GM21619 (cell line): ENCODE results near the gene LTBP4.
"Not testable (repeated sequence)": the region's sequence is repeated elsewhere in the genome, so short reads cannot be mapped to it uniquely, and the experiment has no call there.

Source experiments
- ATAC-seq: cut with Tn5 transposase; IDR thresholded peaks from one replicate; pipeline ENCODE4 v1.9.1; 2021; ENCODE audit not compliant: unreplicated experiment

The LTBP4 gene, protein sequence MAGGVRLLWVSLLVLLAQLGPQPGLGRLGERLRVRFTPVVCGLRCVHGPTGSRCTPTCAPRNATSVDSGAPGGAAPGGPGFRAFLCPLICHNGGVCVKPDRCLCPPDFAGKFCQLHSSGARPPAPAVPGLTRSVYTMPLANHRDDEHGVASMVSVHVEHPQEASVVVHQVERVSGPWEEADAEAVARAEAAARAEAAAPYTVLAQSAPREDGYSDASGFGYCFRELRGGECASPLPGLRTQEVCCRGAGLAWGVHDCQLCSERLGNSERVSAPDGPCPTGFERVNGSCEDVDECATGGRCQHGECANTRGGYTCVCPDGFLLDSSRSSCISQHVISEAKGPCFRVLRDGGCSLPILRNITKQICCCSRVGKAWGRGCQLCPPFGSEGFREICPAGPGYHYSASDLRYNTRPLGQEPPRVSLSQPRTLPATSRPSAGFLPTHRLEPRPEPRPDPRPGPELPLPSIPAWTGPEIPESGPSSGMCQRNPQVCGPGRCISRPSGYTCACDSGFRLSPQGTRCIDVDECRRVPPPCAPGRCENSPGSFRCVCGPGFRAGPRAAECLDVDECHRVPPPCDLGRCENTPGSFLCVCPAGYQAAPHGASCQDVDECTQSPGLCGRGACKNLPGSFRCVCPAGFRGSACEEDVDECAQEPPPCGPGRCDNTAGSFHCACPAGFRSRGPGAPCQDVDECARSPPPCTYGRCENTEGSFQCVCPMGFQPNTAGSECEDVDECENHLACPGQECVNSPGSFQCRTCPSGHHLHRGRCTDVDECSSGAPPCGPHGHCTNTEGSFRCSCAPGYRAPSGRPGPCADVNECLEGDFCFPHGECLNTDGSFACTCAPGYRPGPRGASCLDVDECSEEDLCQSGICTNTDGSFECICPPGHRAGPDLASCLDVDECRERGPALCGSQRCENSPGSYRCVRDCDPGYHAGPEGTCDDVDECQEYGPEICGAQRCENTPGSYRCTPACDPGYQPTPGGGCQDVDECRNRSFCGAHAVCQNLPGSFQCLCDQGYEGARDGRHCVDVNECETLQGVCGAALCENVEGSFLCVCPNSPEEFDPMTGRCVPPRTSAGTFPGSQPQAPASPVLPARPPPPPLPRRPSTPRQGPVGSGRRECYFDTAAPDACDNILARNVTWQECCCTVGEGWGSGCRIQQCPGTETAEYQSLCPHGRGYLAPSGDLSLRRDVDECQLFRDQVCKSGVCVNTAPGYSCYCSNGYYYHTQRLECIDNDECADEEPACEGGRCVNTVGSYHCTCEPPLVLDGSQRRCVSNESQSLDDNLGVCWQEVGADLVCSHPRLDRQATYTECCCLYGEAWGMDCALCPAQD (N-terminal part only)

DNA sequence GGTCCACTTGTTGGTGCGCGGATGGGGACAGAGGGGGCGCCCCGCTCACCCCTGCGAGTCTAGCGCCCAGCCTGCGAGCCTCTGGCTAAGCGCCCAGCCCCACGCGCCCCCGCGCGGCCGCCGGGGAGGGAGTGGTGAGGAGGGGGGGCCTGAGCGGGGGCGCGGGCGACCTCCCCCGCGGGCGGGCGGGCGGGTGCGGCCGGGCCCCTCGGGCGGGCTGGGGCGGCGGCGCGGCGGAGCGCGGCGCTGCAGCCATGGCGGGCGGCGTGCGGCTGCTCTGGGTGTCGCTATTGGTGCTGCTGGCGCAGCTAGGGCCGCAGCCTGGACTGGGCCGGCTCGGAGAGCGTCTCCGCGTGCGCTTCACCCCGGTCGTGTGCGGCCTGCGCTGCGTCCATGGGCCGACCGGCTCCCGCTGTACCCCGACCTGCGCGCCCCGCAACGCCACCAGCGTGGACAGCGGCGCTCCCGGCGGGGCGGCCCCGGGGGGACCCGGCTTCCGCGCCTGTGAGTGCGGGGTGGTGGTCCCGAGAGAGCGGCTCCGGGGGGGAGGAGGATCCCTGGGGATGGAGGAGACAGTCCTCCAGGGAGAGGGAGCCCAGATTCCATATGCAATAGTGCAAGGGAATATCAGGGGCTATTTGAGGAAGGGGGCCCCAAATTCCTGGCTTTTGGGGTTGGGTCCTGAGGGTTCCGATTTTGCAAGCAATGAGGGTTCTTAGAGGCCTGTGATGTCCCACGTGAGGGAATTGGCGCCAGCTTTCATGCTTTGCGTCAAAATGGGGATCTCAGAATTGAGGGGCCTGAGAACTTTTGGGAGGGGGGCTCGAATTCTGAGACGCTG, at the start of gene LTBP4:
Gene LTBP4 (plus strand): TSS at position 236 of the 841 bp plus-strand sequence. CDS start 19 bp downstream, at position 255.
- ATAC-seq: no peak

DNA sequence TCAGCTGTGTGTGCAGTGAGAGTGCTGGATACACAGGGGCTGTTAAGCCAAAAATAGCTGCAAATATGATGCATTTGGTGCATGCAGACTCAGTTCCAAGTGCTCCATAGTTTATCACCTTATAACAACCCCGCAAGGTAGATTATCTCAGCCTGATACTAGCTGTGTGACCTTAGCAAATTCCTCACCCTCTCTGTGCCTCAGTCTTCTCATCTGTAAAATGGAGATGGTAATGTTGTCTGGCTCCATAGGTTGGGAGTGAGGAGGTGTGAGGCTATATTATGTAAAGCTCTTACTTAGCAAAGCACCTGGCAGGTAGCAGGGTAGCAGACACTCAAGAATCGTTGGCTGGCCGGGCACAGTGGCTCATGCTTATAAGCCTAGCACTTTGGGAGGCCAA, 48.3 kb upstream of the LTBP4 start:
- ATAC-seq: no peak

DNA sequence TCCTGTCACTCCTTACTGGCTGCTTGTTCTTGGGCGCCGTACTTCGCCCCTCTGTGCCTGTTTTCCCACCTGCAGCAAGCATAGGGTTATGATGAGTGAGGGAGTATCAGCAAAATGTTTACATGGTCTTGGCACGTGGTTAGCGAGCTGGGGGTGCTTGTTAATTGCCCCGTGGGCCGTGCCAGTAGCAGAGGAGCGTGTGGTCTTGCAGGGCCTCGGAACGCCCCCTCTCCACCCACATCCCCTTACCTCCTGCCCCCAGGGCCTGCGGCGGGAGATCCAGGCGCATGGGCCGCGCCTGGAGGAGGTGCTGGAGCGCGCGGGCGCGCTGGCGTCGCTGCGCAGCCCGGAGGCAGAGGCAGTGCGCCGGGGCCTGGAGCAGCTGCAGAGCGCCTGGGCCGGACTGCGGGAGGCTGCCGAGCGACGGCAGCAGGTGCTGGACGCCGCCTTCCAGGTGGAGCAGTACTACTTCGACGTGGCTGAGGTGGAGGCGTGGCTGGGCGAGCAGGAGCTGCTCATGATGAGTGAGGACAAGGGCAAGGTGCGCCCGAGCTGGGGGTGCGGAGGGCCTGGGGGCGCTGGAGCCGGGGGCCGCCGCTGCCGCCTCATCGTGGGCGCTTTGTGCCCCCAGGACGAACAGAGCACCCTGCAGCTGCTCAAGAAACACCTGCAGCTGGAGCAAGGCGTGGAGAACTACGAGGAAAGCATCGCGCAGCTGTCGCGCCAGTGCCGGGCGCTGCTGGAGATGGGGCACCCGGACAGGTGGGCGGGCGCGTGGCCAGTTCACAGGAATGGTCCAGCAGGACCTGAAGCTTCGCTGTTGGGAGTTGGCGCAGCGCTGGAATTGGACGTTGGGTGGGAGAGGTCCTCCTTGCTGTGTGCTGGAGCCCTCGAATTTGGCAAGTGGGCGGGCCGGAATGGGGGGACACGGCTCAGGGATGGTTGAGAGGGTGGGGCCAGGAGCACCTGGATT, 47.0 kb upstream of the LTBP4 start:
- ATAC-seq: no peak

DNA sequence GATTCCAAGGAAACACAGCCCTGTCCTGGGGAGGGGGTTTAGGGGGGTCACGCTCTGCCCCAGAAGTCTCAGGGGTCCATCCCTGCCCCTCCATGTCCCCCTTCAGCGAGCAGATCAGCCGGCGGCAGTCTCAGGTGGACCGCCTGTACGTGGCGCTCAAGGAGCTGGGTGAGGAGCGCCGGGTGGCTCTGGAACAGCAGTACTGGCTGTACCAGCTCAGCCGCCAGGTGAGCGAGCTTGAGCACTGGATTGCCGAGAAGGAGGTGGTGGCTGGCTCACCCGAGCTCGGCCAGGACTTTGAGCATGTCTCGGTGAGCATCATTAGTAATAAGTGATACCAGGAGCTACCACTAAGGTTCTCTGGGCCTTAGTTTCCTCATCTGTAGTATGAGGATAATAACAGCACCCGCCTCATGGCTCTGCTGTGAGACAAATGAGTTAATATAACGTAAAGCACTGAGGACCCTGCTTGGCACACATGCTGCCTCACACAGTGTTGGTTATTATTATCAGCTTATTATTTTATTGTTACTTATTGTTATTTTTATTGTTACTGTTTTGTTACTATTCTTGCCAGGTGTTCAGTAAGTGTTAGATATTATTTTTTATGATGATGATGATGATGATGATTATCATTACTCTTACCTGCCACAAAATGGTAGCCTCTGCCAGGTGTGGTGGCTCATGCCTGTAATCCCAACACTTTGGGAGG, 45.0 kb upstream of the LTBP4 start:
- ATAC-seq: no peak

DNA sequence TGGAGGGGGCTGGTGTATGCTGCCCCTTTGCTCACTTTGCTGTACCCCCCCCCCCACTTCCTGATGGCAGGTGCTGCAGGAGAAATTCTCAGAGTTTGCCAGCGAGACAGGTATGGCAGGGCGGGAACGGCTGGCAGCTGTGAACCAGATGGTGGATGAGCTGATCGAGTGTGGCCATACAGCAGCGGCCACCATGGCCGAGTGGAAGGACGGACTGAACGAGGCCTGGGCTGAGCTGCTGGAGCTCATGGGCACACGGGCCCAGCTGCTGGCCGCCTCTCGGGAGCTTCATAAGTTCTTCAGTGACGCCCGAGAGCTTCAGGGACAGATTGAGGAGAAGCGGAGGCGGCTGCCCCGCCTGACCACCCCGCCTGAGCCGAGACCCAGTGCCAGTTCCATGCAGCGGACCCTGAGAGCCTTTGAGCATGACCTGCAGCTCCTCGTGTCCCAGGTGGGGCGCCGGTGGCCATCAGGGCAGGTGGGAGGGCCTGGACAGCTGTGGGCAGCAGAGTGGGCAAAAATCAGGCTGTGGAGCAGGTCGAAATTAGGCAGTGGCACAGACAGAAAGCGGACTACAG, 44.1 kb upstream of the LTBP4 start:
- no peak for ATAC-seq

DNA sequence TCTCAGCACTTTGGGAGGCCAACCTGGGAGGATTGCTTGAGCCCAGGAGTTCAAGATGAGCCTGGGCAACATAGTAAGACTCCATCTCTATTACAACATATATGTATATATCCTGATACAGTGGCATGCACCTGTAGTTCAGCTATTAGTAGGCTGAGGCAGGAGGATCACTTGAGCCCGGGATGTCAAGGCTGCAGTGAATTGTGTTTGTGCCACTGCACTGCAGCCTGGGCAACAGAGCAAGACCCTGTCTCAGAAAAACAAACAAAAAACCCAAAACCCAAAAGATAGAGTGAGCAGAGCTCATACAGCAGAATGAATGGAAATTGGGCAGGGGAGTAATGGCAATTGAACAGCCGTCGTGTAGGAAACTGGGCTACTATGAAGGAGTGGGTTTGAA, 41.8 kb upstream of the LTBP4 start:
- no peak for ATAC-seq

DNA sequence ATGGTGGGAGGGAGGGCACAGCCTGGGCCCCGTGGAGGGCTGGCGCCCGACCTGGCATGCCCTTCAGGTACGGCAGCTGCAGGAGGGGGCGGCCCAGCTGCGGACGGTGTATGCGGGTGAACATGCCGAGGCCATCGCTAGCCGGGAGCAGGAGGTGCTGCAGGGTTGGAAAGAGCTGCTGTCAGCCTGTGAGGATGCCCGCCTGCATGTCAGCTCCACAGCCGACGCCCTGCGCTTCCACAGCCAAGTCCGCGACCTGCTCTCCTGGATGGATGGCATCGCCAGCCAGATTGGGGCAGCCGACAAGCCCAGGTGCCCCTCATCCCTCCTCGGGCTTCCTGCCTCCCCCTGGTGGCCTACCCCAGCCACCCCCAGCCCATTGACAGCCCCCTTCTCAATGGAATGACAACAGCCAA, 41.1 kb upstream of the LTBP4 start:
- ATAC-seq: no peak

DNA sequence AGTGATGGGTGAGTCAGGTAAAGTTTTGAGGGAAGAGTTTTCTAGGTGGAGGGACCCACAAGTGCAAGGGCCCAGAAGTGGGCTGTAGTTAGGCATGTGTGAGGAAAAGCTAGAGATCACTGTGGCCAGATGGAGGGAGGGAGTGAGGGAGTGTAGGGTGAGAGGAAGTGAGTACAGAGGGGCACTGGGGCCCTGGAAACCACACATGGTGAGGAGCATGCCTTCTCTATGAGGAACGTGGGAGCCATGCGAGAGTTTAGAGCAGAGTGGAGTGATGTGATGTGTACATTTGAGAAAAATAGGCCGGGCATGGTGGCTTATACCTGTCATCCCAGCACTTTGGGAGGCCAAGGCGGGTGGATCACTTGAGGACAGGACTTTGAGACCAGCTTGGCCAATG, 39.2 kb upstream of the LTBP4 start:
- no peak for ATAC-seq

DNA sequence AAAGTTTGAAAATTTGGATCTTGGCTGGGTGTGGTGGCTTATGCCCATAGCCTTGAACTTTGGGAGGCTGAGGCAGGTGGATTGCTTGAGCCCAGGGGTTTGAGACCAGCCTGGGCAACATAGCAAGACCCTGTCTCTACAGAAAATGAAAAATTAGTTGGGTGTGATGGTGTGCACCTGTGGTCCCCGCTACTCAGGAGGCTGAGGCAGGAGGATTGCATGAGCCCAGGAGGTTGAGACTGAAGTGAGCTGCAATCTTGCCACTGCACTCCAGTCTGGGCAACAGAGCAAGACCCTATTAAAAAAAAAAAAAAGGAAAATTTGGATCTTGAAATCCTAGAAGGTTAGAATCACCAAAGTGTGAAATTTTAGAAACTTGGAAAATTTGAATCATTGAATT, 36.6 kb upstream of the LTBP4 start:
- not testable (repeated sequence) for ATAC-seq

DNA sequence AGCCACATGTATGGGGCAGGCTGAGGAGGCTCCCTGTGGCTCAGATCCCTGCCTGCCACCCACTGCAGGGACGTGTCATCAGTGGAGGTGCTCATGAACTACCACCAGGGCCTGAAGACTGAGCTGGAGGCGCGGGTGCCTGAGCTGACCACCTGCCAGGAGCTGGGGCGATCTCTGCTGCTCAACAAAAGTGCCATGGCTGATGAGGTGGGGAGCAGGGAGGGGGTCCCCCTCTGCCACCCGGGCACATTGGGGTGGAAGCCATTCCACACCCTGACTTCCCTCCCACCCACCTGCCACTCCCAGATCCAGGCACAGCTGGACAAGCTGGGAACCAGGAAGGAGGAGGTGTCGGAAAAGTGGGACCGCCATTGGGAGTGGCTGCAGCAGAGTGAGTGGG, 35.8 kb upstream of the LTBP4 start:
- ATAC-seq: no peak

DNA sequence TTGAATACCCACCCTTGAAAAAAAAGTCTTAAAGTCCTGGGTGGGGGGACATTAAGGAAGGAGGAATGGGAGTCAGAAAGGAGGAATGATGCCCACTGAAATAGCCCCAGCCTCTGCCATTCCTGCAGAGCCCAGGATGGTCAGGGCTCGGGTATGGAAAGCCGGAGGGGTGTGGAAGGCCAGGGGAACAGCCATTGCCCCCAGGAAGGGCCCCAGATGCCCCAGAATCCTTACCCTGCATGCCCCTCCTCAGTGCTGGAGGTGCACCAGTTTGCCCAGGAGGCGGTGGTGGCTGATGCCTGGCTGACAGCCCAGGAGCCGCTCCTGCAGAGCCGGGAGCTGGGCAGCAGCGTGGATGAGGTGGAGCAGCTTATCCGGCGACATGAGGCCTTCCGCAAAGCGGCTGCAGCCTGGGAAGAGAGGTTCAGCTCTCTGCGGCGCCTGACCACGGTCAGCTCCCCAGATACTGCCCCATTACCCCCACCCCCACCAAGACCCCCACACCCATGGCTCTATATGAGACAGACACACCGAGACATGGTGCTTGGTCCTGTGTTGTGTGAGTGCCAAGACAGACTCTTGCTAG, 35.2 kb upstream of the LTBP4 start:
- ATAC-seq: no peak

DNA sequence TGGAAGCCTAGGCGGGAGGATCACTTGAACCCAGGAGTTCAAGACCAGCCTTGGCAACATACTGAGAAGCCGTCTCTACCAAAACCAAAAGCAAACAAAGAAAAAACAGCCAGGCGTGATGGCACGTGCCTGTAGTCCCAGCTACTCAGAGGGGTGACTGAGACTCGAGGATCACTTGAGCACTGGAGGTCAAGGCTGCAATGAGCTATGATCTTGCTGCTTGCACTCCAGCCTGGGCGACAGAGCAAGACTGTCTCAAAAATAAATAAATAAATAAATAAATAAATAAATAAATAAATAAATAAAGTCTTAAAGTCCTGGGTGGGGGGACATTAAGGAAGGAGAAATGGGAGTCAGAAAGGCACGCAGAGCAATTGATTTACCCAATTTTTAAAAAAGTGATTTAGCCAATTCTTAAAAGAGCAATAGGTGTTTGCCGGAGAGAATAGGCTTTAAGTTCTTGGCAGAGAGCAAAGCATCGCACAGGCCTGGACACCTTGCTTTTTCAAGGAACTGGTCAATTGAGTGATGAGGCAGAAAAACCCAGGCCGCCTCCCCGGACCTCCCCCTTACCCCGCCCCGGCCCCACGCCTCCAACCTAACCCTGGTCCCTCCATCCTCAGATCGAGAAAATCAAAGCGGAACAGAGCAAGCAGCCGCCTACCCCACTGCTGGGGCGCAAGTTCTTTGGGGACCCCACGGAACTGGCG, 34.0 kb upstream of the LTBP4 start:
- no peak for ATAC-seq

DNA sequence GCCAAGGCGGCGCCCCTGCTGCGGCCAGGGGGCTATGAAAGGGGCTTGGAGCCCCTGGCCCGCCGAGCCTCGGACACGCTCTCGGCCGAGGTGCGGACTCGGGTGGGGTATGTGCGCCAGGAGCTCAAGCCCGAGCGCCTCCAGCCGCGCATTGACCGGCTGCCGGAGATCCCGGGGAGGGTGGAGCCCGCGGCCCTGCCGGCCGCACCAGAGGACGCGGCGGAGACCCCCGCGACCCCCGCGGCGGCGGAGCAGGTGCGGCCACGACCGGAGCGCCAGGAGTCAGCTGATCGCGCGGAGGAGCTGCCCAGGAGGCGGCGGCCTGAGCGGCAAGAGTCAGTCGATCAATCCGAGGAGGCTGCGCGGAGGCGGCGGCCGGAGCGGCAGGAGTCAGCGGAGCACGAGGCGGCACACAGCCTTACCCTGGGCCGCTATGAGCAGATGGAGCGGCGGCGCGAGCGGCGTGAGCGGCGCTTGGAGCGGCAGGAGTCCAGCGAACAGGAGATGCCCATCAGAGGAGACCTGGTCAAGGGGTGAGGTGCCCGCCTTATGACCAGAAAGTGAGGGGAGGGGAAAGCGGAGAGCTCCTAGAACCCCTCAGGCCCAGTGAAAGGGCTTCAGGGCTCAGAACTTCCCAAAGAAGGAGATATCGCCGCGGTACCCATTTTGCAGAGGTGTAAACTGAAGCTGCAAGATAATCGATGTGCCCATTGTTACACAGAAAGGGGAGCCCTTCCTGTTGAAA, 33.2 kb upstream of the LTBP4 start:
- ATAC-seq: no peak

DNA sequence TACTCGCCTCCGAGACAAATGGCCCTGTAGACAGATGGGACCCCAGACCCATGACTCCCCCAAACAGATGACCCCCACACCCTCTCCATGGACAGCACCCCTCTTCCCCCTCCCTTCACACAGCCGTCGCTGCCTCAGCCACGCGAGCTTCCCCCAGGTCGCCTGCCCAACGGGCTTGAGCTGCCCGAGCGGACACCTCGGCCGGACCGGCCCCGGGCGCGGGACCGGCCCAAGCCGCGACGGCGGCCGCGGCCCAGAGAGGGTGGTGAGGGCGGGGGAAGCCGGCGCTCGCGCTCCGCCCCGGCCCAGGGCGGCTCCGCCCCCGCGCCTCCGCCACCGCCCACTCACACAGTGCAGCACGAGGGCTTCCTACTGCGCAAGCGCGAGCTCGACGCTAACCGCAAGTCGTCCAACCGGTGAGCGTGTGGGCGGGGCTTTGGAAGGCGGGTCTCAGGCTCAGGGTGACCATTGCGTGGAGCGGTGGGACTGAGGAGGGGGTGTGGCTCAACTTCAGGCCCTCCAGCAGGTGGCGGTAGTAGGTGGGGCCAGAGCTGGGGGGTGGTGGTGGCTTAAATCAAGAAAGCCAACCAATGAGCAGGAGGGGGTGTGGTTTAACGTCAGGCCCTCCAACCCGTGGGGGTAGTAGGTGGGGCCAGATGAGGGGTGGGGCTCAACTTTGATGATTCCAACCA, 30.7 kb upstream of the LTBP4 start:
- peak; percentile 77 for ATAC-seq

DNA sequence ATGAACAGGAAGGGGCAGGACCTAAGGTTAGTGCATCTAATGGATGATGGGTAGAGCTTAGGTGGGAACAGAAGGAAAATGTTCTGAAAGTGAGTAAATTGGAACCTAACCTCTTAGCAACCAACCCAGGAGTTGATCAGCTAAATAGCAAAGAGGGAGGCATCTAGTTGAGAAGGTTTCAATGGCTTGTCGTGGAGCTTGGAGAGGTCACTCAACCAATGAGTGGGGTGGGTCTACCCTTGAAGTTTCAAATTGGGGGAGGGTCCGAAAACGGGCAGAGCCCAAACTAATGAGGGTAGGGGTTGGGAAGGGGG, 30.2 kb upstream of the LTBP4 start:
- ATAC-seq: no peak
